ENCODE data around the gene APOL4. TPM values are rescaled to one million over a fixed set of nuclear protein-coding genes. Genes with fewer than 3 reads are reported as not detected.
"Not testable (repeated sequence)": the region's sequence is repeated elsewhere in the genome, so short reads cannot be mapped to it uniquely, and the experiment has no call there.

APOL4 gene
- polyA plus RNA-seq, 1 donor (not counting 4 experiments of a cell fraction or from before 2014, with no cell fraction given) = 0.08 TPM

- FAIRE-seq = no peak
- no peaks in the 10 kb centered on the region for H3K9me1 ChIP-seq (ENCODE audit: control insufficient read depth, extremely low read depth, insufficient read depth, low read length)
- no peaks in the 10 kb centered on the region for H4K20me1 ChIP-seq (ENCODE audit: control insufficient read depth, extremely low read depth, insufficient read depth, low read length)
- no peaks in the 10 kb centered on the region for H3K9me3 ChIP-seq (ENCODE audit: control insufficient read depth, low read depth, low read length)
- TF ChIP-seq CTCF (optimal IDR thresholded peaks at IDR 0.05 in 1 of 3, IDR thresholded peaks at IDR 0.05 in 1 of 3, conservative IDR thresholded peaks at IDR 0.05 in 1 of 3; ENCODE audit: extremely low read depth in 1 of 3, insufficient read depth in 2 of 3, low read length in 3 of 3) = no peak
- no peak for TF ChIP-seq EZH2 (IDR thresholded peaks at IDR 0.05; ENCODE audit: low read length)
- no peaks in the 10 kb centered on the region for H3K27me3 ChIP-seq (ENCODE audit: control insufficient read depth, extremely low read depth, insufficient read depth, low read length)
- H3K36me3 ChIP-seq (ENCODE audit: control insufficient read depth in 2 of 2, extremely low read depth in 1 of 2, insufficient read depth in 2 of 2, low read length in 2 of 2) = peaks cover 9 to 21% of the 10 kb centered on the region in 2 experiments
- dilution Hi-C loops (cut with MboI; ENCODE audit: extremely low pct_ligation_motif_present, low sequenced_read_pairs) = no loop called here
- no peak for DNase-seq (ENCODE audit: low read depth, low spot score)
- no peaks in the 10 kb centered on the region for H3K79me2 ChIP-seq (ENCODE audit: control insufficient read depth, insufficient read depth, low read length)
- H3K4me2 ChIP-seq (ENCODE audit: control insufficient read depth, extremely low read depth, insufficient read depth, low read depth, low read length) = no peak overlapping the region
- no peak overlapping the region for H3K9ac ChIP-seq (ENCODE audit: control insufficient read depth, extremely low read depth, insufficient read depth, low read length)
- no peaks in the 10 kb centered on the region for H3K4me1 ChIP-seq (ENCODE audit: control insufficient read depth, extremely low read depth, insufficient read depth, low read length)
- H2AFZ ChIP-seq (ENCODE audit: control insufficient read depth, low read length) = no peak overlapping the region
- H3K27ac ChIP-seq (ENCODE audit: control insufficient read depth, insufficient read depth, low read length) = no peak overlapping the region
- H3K4me3 ChIP-seq (ENCODE audit: control insufficient read depth in 2 of 3, extremely low read depth in 1 of 3, insufficient read depth in 2 of 3, low read depth in 1 of 3, low read length in 3 of 3) = no peak overlapping the region
Observed at GRCh38 chr22:36228944-36229343, 27.3 kb upstream of the APOL4 start.

GRCh38 chr22:36228369-36228768 lies 26.8 kb upstream of the APOL4 start:
- H2AFZ ChIP-seq (ENCODE audit: control insufficient read depth, low read length); H3K9ac ChIP-seq (ENCODE audit: control insufficient read depth, extremely low read depth, insufficient read depth, low read length); DNase-seq (ENCODE audit: low read depth, low spot score); H3K4me2 ChIP-seq (ENCODE audit: control insufficient read depth, extremely low read depth, insufficient read depth, low read depth, low read length); H3K27ac ChIP-seq (ENCODE audit: control insufficient read depth, insufficient read depth, low read length); H3K9me3 ChIP-seq (ENCODE audit: control insufficient read depth, low read depth, low read length); H3K4me3 ChIP-seq (ENCODE audit: control insufficient read depth in 2 of 3, extremely low read depth in 1 of 3, insufficient read depth in 2 of 3, low read depth in 1 of 3, low read length in 3 of 3); H3K9me1 ChIP-seq (ENCODE audit: control insufficient read depth, extremely low read depth, insufficient read depth, low read length); H3K4me1 ChIP-seq (ENCODE audit: control insufficient read depth, extremely low read depth, insufficient read depth, low read length); FAIRE-seq; dilution Hi-C loops (cut with MboI; ENCODE audit: extremely low pct_ligation_motif_present, low sequenced_read_pairs); H3K79me2 ChIP-seq (ENCODE audit: control insufficient read depth, insufficient read depth, low read length); H3K27me3 ChIP-seq (ENCODE audit: control insufficient read depth, extremely low read depth, insufficient read depth, low read length); H4K20me1 ChIP-seq (ENCODE audit: control insufficient read depth, extremely low read depth, insufficient read depth, low read length): not testable (repeated sequence)
- H3K36me3 ChIP-seq (ENCODE audit: control insufficient read depth in 2 of 2, extremely low read depth in 1 of 2, insufficient read depth in 2 of 2, low read length in 2 of 2) = peaks cover 9 to 21% of the 10 kb centered on the region in 2 experiments

GRCh38 chr22:36227806-36228205 lies 26.2 kb upstream of the APOL4 start:
- Histone ChIP-seq H3K36me3 (ENCODE audit: control insufficient read depth in 2 of 2, extremely low read depth in 1 of 2, insufficient read depth in 2 of 2, low read length in 2 of 2) (peaks cover 5 to 18% of the 10 kb centered on the region in 2 experiments), H3K9me3 (ENCODE audit: control insufficient read depth, low read depth, low read length) (no peaks in the 10 kb centered on the region), H3K9me1 (ENCODE audit: control insufficient read depth, extremely low read depth, insufficient read depth, low read length) (no peaks in the 10 kb centered on the region), H4K20me1 (ENCODE audit: control insufficient read depth, extremely low read depth, insufficient read depth, low read length) (no peaks in the 10 kb centered on the region), H2AFZ (ENCODE audit: control insufficient read depth, low read length) (no peak overlapping the region), H3K4me3 (ENCODE audit: control insufficient read depth in 2 of 3, extremely low read depth in 1 of 3, insufficient read depth in 2 of 3, low read depth in 1 of 3, low read length in 3 of 3) (no peak overlapping the region), H3K4me1 (ENCODE audit: control insufficient read depth, extremely low read depth, insufficient read depth, low read length) (no peaks in the 10 kb centered on the region), H3K27ac (ENCODE audit: control insufficient read depth, insufficient read depth, low read length) (no peak overlapping the region), H3K27me3 (ENCODE audit: control insufficient read depth, extremely low read depth, insufficient read depth, low read length) (no peaks in the 10 kb centered on the region), H3K4me2 (ENCODE audit: control insufficient read depth, extremely low read depth, insufficient read depth, low read depth, low read length) (no peak overlapping the region), H3K9ac (ENCODE audit: control insufficient read depth, extremely low read depth, insufficient read depth, low read length) (no peak overlapping the region), H3K79me2 (ENCODE audit: control insufficient read depth, insufficient read depth, low read length) (no peaks in the 10 kb centered on the region)
- FAIRE-seq (no peak), DNase-seq (ENCODE audit: low read depth, low spot score) (no peak)
- TF ChIP-seq EZH2 (IDR thresholded peaks at IDR 0.05; ENCODE audit: low read length) (no peak), CTCF (optimal IDR thresholded peaks at IDR 0.05 in 1 of 3, IDR thresholded peaks at IDR 0.05 in 1 of 3, conservative IDR thresholded peaks at IDR 0.05 in 1 of 3; ENCODE audit: extremely low read depth in 1 of 3, insufficient read depth in 2 of 3, low read length in 3 of 3) (no peak)
- dilution Hi-C loops (cut with MboI; ENCODE audit: extremely low pct_ligation_motif_present, low sequenced_read_pairs) = no loop called here

All from keratinocyte (primary cell).